ENCODE results near the gene BCL2L14. TPM values are rescaled to one million over a fixed set of nuclear protein-coding genes. Genes with fewer than 3 reads are reported as not detected.

The BCL2L14 gene
- total and polyA plus RNA-seq, 2 experiments from 2014 or later, result not detected

- peaks cover 8% of the 10 kb centered on the region for H3K27me3 ChIP-seq
- TF ChIP-seq CTCF (IDR thresholded peaks at IDR 0.05; ENCODE audit: low read depth, low read length), result no peak
- peak in 1 of 2 donors; percentile 16 for DNase-seq (ENCODE audit: low read depth in 1 of 2, low spot score in 1 of 2)
- H3K36me3 ChIP-seq, result no peaks in the 10 kb centered on the region
- no peaks in the 10 kb centered on the region for H3K4me1 ChIP-seq (ENCODE audit: low read depth)
- no peak overlapping the region for H3K4me3 ChIP-seq
- no peak overlapping the region for H3K27ac ChIP-seq
- no peaks in the 10 kb centered on the region for H3K9me3 ChIP-seq (ENCODE audit: low read depth)
Observed at GRCh38 chr12:12095021-12095420, 24.3 kb downstream of the BCL2L14 start.

GRCh38 chr12:12097891-12098690 is 27.4 kb downstream of the BCL2L14 start:
- Histone ChIP-seq H3K27ac (no peak overlapping the region), H3K4me1 (ENCODE audit: low read depth) (no peaks in the 10 kb centered on the region), H3K9me3 (ENCODE audit: low read depth) (no peaks in the 10 kb centered on the region), H3K4me3 (no peak overlapping the region), H3K36me3 (no peaks in the 10 kb centered on the region), H3K27me3 (no peaks in the 10 kb centered on the region)
- DNase-seq (ENCODE audit: low read depth in 1 of 2, low spot score in 1 of 2), result peak in 1 of 2 donors; percentile 16
- no peak for TF ChIP-seq CTCF (IDR thresholded peaks at IDR 0.05; ENCODE audit: low read depth, low read length)

- DNase-seq (ENCODE audit: low read depth in 1 of 2, low spot score in 1 of 2), result no peak
- Histone ChIP-seq H3K27ac (no peak overlapping the region), H3K9me3 (ENCODE audit: low read depth) (no peaks in the 10 kb centered on the region), H3K27me3 (no peaks in the 10 kb centered on the region), H3K4me1 (ENCODE audit: low read depth) (no peaks in the 10 kb centered on the region), H3K36me3 (no peaks in the 10 kb centered on the region), H3K4me3 (no peak overlapping the region)
- no peak for TF ChIP-seq CTCF (IDR thresholded peaks at IDR 0.05; ENCODE audit: low read depth, low read length)
Observed at GRCh38 chr12:12098691-12099015, 27.9 kb downstream of the BCL2L14 start.

- no peak overlapping the region for H3K27ac ChIP-seq
- peak; percentile 28 to 71 for DNase-seq (ENCODE audit: low read depth in 1 of 2, low spot score in 1 of 2)
- H3K9me3 ChIP-seq (ENCODE audit: low read depth), result no peaks in the 10 kb centered on the region
- H3K4me3 ChIP-seq, result no peak overlapping the region
- no peaks in the 10 kb centered on the region for H3K36me3 ChIP-seq
- no peaks in the 10 kb centered on the region for H3K27me3 ChIP-seq
- no peaks in the 10 kb centered on the region for H3K4me1 ChIP-seq (ENCODE audit: low read depth)
- no peak for TF ChIP-seq CTCF (IDR thresholded peaks at IDR 0.05; ENCODE audit: low read depth, low read length)
Observed at GRCh38 chr12:12099102-12099501, 28.4 kb downstream of the BCL2L14 start.

GRCh38 chr12:12107678-12108077 is 36.9 kb downstream of the BCL2L14 start:
- H3K4me1 ChIP-seq (ENCODE audit: low read depth), result no peaks in the 10 kb centered on the region
- H3K27ac ChIP-seq, result no peak overlapping the region
- no peak for TF ChIP-seq CTCF (IDR thresholded peaks at IDR 0.05; ENCODE audit: low read depth, low read length)
- H3K36me3 ChIP-seq, result no peaks in the 10 kb centered on the region
- no peak overlapping the region for H3K4me3 ChIP-seq
- H3K9me3 ChIP-seq (ENCODE audit: low read depth), result no peaks in the 10 kb centered on the region
- DNase-seq (ENCODE audit: low read depth in 1 of 2, low spot score in 1 of 2), result no peak
- no peaks in the 10 kb centered on the region for H3K27me3 ChIP-seq
